Heart right ventricle (tissue), 16 donors: ENCODE measurements around the gene SEMA3D. TPM values are rescaled to one million over a fixed set of nuclear protein-coding genes. Genes with fewer than 3 reads are reported as not detected.

Experiments used
- ATAC-seq, 8 donors: fragments of 200-7000 bp; cut with Tn5 transposase; one replicate each; pipeline ENCODE4 v1.9.1; 2020; ENCODE audit warnings: mild to moderate bottlenecking in 8 of 8, moderate library complexity in 8 of 8, moderate number of reproducible peaks in 1 of 8
- DNase-seq, 2 donors: peaks; one replicate each; pipeline ENCODE4 v3.0.0-alpha.2; 2020
- H3K27ac ChIP-seq, 10 donors: fragments of 200-600 bp; sonication (generic) in 2 of 10; one replicate each; pipeline versions ENCODE4 v1.5.0 to v1.8.0; 2020 to 2022; ENCODE audit warnings: mild to moderate bottlenecking in 3 of 10
- H3K27me3 ChIP-seq, 7 donors: fragments of 200-600 bp; one replicate each; pipeline ENCODE4 v1.8.0; 2021 to 2022; ENCODE audit warnings: mild to moderate bottlenecking in 2 of 7
- H3K36me3 ChIP-seq, 9 donors: fragments of 200-600 bp; sonication (generic) in 1 of 9; one replicate each; pipeline versions ENCODE4 v1.5.0 to v1.8.0; 2020 to 2022; ENCODE audit warnings: mild to moderate bottlenecking in 2 of 9
- H3K4me1 ChIP-seq, 9 donors: fragments of 200-600 bp; sonication (generic) in 1 of 9; one replicate each; pipeline versions ENCODE4 v1.5.0 to v1.8.0; 2020 to 2022; ENCODE audit warnings: mild to moderate bottlenecking in 4 of 9
- H3K4me3 ChIP-seq, 10 donors: fragments of 200-600 bp; sonication (generic) in 2 of 10; one replicate each; pipeline versions ENCODE4 v1.5.0 to v1.8.0; 2020 to 2022; ENCODE audit warnings: mild to moderate bottlenecking in 7 of 10, moderate library complexity in 2 of 10
- H3K9me3 ChIP-seq, 11 donors: fragments of 200-600 bp in 10 of 11; sonication (generic) in 2 of 11; one replicate each; pipeline versions ENCODE4 v1.5.0 to v1.8.0; 2013 to 2022; ENCODE audit warnings: mild to moderate bottlenecking in 2 of 11, control low read depth in 1 of 11, moderate library complexity in 1 of 11
- CTCF ChIP-seq, 9 donors: fragments of 200-600 bp; sonication (generic) in 2 of 9; IDR thresholded peaks; one replicate each; pipeline versions ENCODE4 v1.5.0 to v1.8.0; 2021 to 2022; ENCODE audit warnings: antibody characterized with exemption in 9 of 9, mild to moderate bottlenecking in 5 of 9, moderate library complexity in 1 of 9
- WGBS, 2 donors: extraction: QIAGEN DNeasy Blood & Tissue Kit; methylation state at CpG; one replicate each; pipeline ENCODE4 v1.1.7; 2013; ENCODE audit warnings: inconsistent platforms in 1 of 2; 5-methylcytosine and 5-hydroxymethylcytosine counted together
- intact Hi-C, 10 donors: fragments of 100-400 bp; cut with DNase I; formaldehyde crosslinking; loops; one replicate each; pipeline versions ENCODE4 v1.11.1 to v1.14.2; 2022
- polyA plus RNA-seq, 2 donors: library from polyadenylated mRNA; stranded (reverse); fragments of 200-250 nt; gene quantifications; one replicate each; pipeline ENCODE4 v1.2.3, GENCODE V29; 2013
- total RNA-seq, 10 donors: library from RNA; stranded (reverse); fragmentation: NEBNext Ultra II Directional in 3 of 10; extraction: Animal tissue kit (Norgen Biotek cat#: 25700) in 3 of 10; gene quantifications; one replicate each; pipeline versions ENCODE4 v1.2.1 to v1.2.4, GENCODE V29; 2021 to 2023
- donor health status: Arrhythmogenic right ventricular cardiomyopathy.
- donor health status: ischemic (EF 13 %, LVEDD 7.1; RV severe dilation, severe dysfunction).
- donor health status: healthy with polysubstance abuse.
- donor health status: DM: no; HTN: yes; CAD: no.
- donor health status: DM: no; HTN: no; CAD: no.
- donor health status: ischemic (EF 25% LVEDD 6.9; RV normal size, moderate dysfunction).
- donor health status: ischemic (EF 25% LVEDD 5.7; RV mildly dilated, moderate dysfunction).
- donor health status: healthy.
- donor health status: DM: yes; HTN: yes; CAD: no.
- donor health status: Ischemic cardiomyopathy.
- donor health status: ischemic (EF 35%, LVEDD 5.7; RV mildly dilated, moderate dysfunction).
- donor health status: nonischemic (EF 11% LVEDD 7.7; RV severe dilation, severe dysfunction).
- donor health status: DM: yes; HTN: yes; CAD: no.
- donor health status: PGD.
- donor health status: ischemic (EF 29% LVEDD 5.4; RV normal size, mild dysfunction).
- donor health status: nonischemic (EF 23%, LVEDD 6.1; RV moderate dilation, normal function).

SEMA3D gene
- total and polyA plus RNA-seq, 12 donors, result 0.10 to 3.5 (median 0.86) TPM

DNA sequence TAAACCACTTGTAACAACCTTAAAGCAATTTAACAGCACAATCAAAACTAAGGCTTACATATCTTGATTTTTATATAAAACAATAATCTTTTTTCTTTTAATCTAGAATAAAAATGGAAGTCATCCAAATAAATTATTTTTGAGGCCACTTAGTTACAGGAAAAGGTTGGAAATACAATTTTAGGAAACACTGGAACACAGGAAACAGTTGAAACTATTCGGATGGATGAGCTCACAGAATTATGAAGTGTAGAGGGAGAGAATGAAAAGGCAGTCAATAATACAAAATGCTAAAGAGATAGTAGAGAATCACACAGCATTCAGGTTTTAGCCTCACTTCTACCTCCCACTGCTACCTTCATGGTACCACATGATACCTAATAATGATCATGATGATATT is 124.2 kb downstream of the SEMA3D start:
- no peaks in the 10 kb centered on the region for H3K9me3 ChIP-seq
- no peak overlapping the region for H3K27ac ChIP-seq
- peaks cover 0 to 23% (median 7%) of the 10 kb centered on the region in 9 donors for H3K4me1 ChIP-seq
- no peak for DNase-seq
- no peak overlapping the region for H3K4me3 ChIP-seq
- no peaks in the 10 kb centered on the region for H3K27me3 ChIP-seq
- no peaks in the 10 kb centered on the region for H3K36me3 ChIP-seq
- ATAC-seq, result no peak
- intact Hi-C loops, result loop anchor here in 2 of 10 donors (5.0 to 10.0 kb wide), 2 partner anchors 40 to 122 kb away; partner anchors contain the start of gene SEMA3D (in 1 of the 2)
- no peak for TF ChIP-seq CTCF (IDR thresholded peaks at IDR 0.05)
- 42 to 63% methylated on average over 1 of the region's 1 CpG for WGBS, 2 donors

- no peak for TF ChIP-seq CTCF (IDR thresholded peaks at IDR 0.05)
- no peaks in the 10 kb centered on the region for H3K36me3 ChIP-seq
- DNase-seq (no peak), ATAC-seq (no peak)
- intact Hi-C loops, result loop anchor here in 2 of 10 donors (5.0 to 10.0 kb wide), 2 partner anchors 41 to 123 kb away; partner anchors contain the start of gene SEMA3D (in 1 of the 2)
- H3K4me3 ChIP-seq, result no peak overlapping the region
- no peaks in the 10 kb centered on the region for H3K27me3 ChIP-seq
- H3K27ac ChIP-seq, result no peak overlapping the region
- peaks cover 0 to 23% (median 7%) of the 10 kb centered on the region in 9 donors for H3K4me1 ChIP-seq
- WGBS, 2 donors, result 76% methylated on average over 2 of the region's 2 CpGs
- H3K9me3 ChIP-seq, result no peaks in the 10 kb centered on the region
These were observed 125.4 kb downstream of the SEMA3D start for GRCh38 chr7:85061456-85061855.

DNA sequence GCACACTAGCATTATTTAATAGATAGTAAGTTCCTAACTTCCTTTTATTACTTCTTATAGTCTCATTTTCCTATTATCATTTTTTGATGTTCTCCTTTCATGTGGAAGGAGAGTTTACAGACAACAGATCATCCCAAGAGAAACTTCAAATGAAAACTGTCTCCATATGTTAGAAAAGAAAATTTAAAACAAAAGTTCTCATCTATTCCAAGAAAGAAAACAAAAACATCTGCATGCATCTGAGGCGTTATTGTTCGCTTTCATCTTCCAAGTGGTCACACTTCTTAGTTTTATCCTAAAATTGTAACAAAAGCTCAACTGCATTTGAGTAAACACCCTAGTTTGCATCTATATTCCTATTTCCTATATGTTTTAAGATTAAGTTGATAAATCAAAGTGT is 126.2 kb downstream of the SEMA3D start:
- WGBS, 2 donors, result 98 to 99% methylated on average over 2 of the region's 2 CpGs
- H3K9me3 ChIP-seq, result no peaks in the 10 kb centered on the region
- no peaks in the 10 kb centered on the region for H3K36me3 ChIP-seq
- H3K4me1 ChIP-seq, result peaks cover 0 to 19% (median 3%) of the 10 kb centered on the region in 9 donors
- H3K27ac ChIP-seq, result no peak overlapping the region
- intact Hi-C loops, result loop anchor here in 2 of 10 donors (5.0 to 10.0 kb wide), 2 partner anchors 42 to 124 kb away; partner anchors contain the start of gene SEMA3D (in 1 of the 2)
- no peak for DNase-seq
- no peak overlapping the region for H3K4me3 ChIP-seq
- ATAC-seq, result no peak
- no peaks in the 10 kb centered on the region for H3K27me3 ChIP-seq
- no peak for TF ChIP-seq CTCF (IDR thresholded peaks at IDR 0.05)

GRCh38 chr7:85055906-85056305 is 130.9 kb downstream of the SEMA3D start:
- no peak for TF ChIP-seq CTCF (IDR thresholded peaks at IDR 0.05)
- ATAC-seq, result no peak
- no peak for DNase-seq
- no peak overlapping the region for H3K27ac ChIP-seq
- 91 to 99% methylated on average over 2 of the region's 2 CpGs for WGBS, 2 donors
- no peaks in the 10 kb centered on the region for H3K27me3 ChIP-seq
- H3K36me3 ChIP-seq, result no peaks in the 10 kb centered on the region
- H3K4me1 ChIP-seq, result no peaks in the 10 kb centered on the region
- H3K9me3 ChIP-seq, result no peaks in the 10 kb centered on the region
- intact Hi-C loops, result no loop called here
- no peak overlapping the region for H3K4me3 ChIP-seq
